KBM-7 (cell line): Measurements from ENCODE around the gene YTHDC2.
A peak's percentile ranks its signal among the peaks of the same experiment; 100 is the strongest.
"Not testable (repeated sequence)": the region's sequence is repeated elsewhere in the genome, so short reads cannot be mapped to it uniquely, and the experiment has no call there.

Experiments used
- DNase-seq: peaks from one replicate; pipeline ENCODE4 v3.0.0-alpha.2; 2015
- in situ Hi-C: fragments of 300-500 bp; cut with MboI; formaldehyde crosslinking; loops from 2 replicates; pipeline ENCODE4 v1.14.3; 2020; ENCODE audit warnings: low sequenced_read_pairs, low pct_unique_long_range_greater_than_20kb, mixed read lengths

Gene YTHDC2

GRCh38 chr5:113575074-113575473 is 61.6 kb downstream of the YTHDC2 start:
- in situ Hi-C loops = loop anchor here (25.0 kb wide), 1 partner anchor 538 kb away; no protein-coding TSS in a partner anchor
- no peak for DNase-seq

- no peak for DNase-seq
- in situ Hi-C loops = loop anchor here (25.0 kb wide), 1 partner anchor 541 kb away; no protein-coding TSS in a partner anchor
Observed at GRCh38 chr5:113578091-113578490, 64.6 kb downstream of the YTHDC2 start.

GRCh38 chr5:113581388-113581787 is 67.9 kb downstream of the YTHDC2 start:
- no peak for DNase-seq
- in situ Hi-C loops = loop anchor here (25.0 kb wide), 1 partner anchor 544 kb away; no protein-coding TSS in a partner anchor

- in situ Hi-C loops = loop anchor here (25.0 kb wide), 1 partner anchor 561 kb away; no protein-coding TSS in a partner anchor
- DNase-seq = no peak
Observed at GRCh38 chr5:113598150-113598549, 84.7 kb downstream of the YTHDC2 start.

- no peak for DNase-seq
- in situ Hi-C loops = loop anchor here (25.0 kb wide), 1 partner anchor 562 kb away; no protein-coding TSS in a partner anchor
Observed at GRCh38 chr5:113598926-113599325, 85.4 kb downstream of the YTHDC2 start.

GRCh38 chr5:113600255-113600905 is 86.9 kb downstream of the YTHDC2 start:
- in situ Hi-C loops = loop anchor here (25.0 kb wide), 1 partner anchor 263 kb away; no protein-coding TSS in a partner anchor
- no peak for DNase-seq

- no peak for DNase-seq
- in situ Hi-C loops = loop anchor here (25.0 kb wide), 1 partner anchor 264 kb away; no protein-coding TSS in a partner anchor
Observed at GRCh38 chr5:113601423-113601822, 87.9 kb downstream of the YTHDC2 start.

GRCh38 chr5:113603246-113603645 is 89.8 kb downstream of the YTHDC2 start:
- not testable (repeated sequence) for DNase-seq
- in situ Hi-C loops = loop anchor here (25.0 kb wide), 1 partner anchor 266 kb away; no protein-coding TSS in a partner anchor

- in situ Hi-C loops = loop anchor here (25.0 kb wide), 1 partner anchor 269 kb away; no protein-coding TSS in a partner anchor
- peak; percentile 80 for DNase-seq
Observed at GRCh38 chr5:113606298-113607134, 93.0 kb downstream of the YTHDC2 start.

- no peak for DNase-seq
- in situ Hi-C loops = loop anchor here (25.0 kb wide), 1 partner anchor 270 kb away; no protein-coding TSS in a partner anchor
Observed at GRCh38 chr5:113607361-113607760, 93.9 kb downstream of the YTHDC2 start.

GRCh38 chr5:113608113-113608596 is 94.7 kb downstream of the YTHDC2 start:
- in situ Hi-C loops = loop anchor here (25.0 kb wide), 1 partner anchor 271 kb away; no protein-coding TSS in a partner anchor
- peak; percentile 30 for DNase-seq

- DNase-seq = peak; percentile 48
- in situ Hi-C loops = loop anchor here (25.0 kb wide), 1 partner anchor 275 kb away; no protein-coding TSS in a partner anchor
Observed at GRCh38 chr5:113612060-113612496, 98.6 kb downstream of the YTHDC2 start.

GRCh38 chr5:113614191-113614590 is 100.7 kb downstream of the YTHDC2 start:
- in situ Hi-C loops = loop anchor here (25.0 kb wide), 1 partner anchor 277 kb away; no protein-coding TSS in a partner anchor
- DNase-seq = no peak

GRCh38 chr5:113615708-113616107 is 102.2 kb downstream of the YTHDC2 start:
- in situ Hi-C loops = loop anchor here (25.0 kb wide), 1 partner anchor 278 kb away; no protein-coding TSS in a partner anchor
- no peak for DNase-seq

GRCh38 chr5:113617191-113617796 is 103.8 kb downstream of the YTHDC2 start:
- no peak for DNase-seq
- in situ Hi-C loops = loop anchor here (25.0 kb wide), 1 partner anchor 280 kb away; no protein-coding TSS in a partner anchor

GRCh38 chr5:113632996-113633395 is 119.5 kb downstream of the YTHDC2 start:
- in situ Hi-C loops = no loop called here
- no peak for DNase-seq

- DNase-seq = no peak
- in situ Hi-C loops = no loop called here
Observed at GRCh38 chr5:113634957-113635356, 121.5 kb downstream of the YTHDC2 start.

- in situ Hi-C loops = no loop called here
- DNase-seq = no peak
Observed at GRCh38 chr5:113641715-113642114, 128.2 kb downstream of the YTHDC2 start.
